SU-DHL-6 (cell line): Measurements from ENCODE around the gene UQCRHL.

Experiments used
- EZH2phosphoT487 ChIP-seq: fragments of 200-600 bp; sonication (generic), shearing (Covaris generic); conservative IDR thresholded peaks from 2 replicates; pipeline ENCODE4 v1.6.1; 2018; ENCODE audit warnings: mild to moderate bottlenecking, antibody characterized with exemption, low read length, moderate library complexity, mixed read lengths
- TF ChIP-seq, protein P1 (sequence below): fragments of 200-600 bp; sonication (generic); IDR thresholded peaks from one replicate; pipeline ENCODE4 v1.5.1; 2017; ENCODE audit warnings: antibody characterized with exemption, mild to moderate bottlenecking, low read length, moderate library complexity; ENCODE audit not compliant: insufficient read depth, poor library complexity, severe bottlenecking

DNA sequence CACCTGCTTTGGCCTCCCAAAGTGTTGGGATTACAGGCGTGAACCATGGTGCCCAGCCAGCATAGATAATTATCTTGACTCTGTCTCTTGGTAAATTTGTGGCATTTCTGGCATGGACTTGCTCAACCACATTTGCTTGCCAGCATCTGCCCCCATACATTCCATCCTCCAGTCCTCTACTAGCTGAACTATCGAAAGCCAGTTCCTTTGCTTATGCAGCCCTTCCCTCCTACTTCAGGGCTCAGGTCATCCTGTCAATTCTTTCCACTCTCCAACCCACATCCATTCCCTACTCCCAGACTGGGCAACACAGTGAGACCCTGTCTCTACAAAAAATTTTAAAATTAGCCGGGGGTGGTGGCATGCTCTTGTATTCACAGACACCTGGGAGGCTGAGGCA lies 13.0 kb upstream of the UQCRHL start:
- TF ChIP-seq, protein P1, sequence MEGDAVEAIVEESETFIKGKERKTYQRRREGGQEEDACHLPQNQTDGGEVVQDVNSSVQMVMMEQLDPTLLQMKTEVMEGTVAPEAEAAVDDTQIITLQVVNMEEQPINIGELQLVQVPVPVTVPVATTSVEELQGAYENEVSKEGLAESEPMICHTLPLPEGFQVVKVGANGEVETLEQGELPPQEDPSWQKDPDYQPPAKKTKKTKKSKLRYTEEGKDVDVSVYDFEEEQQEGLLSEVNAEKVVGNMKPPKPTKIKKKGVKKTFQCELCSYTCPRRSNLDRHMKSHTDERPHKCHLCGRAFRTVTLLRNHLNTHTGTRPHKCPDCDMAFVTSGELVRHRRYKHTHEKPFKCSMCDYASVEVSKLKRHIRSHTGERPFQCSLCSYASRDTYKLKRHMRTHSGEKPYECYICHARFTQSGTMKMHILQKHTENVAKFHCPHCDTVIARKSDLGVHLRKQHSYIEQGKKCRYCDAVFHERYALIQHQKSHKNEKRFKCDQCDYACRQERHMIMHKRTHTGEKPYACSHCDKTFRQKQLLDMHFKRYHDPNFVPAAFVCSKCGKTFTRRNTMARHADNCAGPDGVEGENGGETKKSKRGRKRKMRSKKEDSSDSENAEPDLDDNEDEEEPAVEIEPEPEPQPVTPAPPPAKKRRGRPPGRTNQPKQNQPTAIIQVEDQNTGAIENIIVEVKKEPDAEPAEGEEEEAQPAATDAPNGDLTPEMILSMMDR: no peak
- no peak for TF ChIP-seq EZH2phosphoT487
